Osteocyte (in vitro differentiated cells): Measurements from ENCODE around the gene HOTAIR. TPM values are rescaled to one million over a fixed set of nuclear protein-coding genes. Genes with fewer than 3 reads are reported as not detected.

Experiments used
- DNase-seq: peaks from one replicate; pipeline ENCODE4 v3.0.0; 2021; ENCODE audit warnings: mixed read lengths; ENCODE audit not compliant: unreplicated experiment; ENCODE audit errors: extremely low spot score
- H3K27ac Mint-ChIP-seq: one replicate; pipeline ENCODE4 v1.8.0; 2021; ENCODE audit warnings: mild to moderate bottlenecking, mixed read lengths; ENCODE audit not compliant: unreplicated experiment
- H3K27me3 Mint-ChIP-seq: one replicate; pipeline ENCODE4 v1.8.0; 2021; ENCODE audit warnings: mixed read lengths; ENCODE audit not compliant: unreplicated experiment
- H3K36me3 Mint-ChIP-seq: one replicate; pipeline ENCODE4 v1.8.0; 2021; ENCODE audit warnings: mixed read lengths; ENCODE audit not compliant: unreplicated experiment
- H3K4me1 Mint-ChIP-seq: one replicate; pipeline ENCODE4 v1.8.0; 2021; ENCODE audit warnings: mixed read lengths; ENCODE audit not compliant: unreplicated experiment
- H3K4me3 Mint-ChIP-seq: one replicate; pipeline ENCODE4 v1.8.0; 2021; ENCODE audit warnings: mild to moderate bottlenecking, moderate library complexity, mixed read lengths; ENCODE audit not compliant: unreplicated experiment
- H3K9me3 Mint-ChIP-seq: one replicate; pipeline ENCODE4 v1.8.0; 2021; ENCODE audit warnings: mixed read lengths; ENCODE audit not compliant: unreplicated experiment
- CTCF ChIP-seq: fragments of 200-600 bp; sonication (generic); IDR thresholded peaks from 2 replicates; pipeline ENCODE4 v1.5.0; 2021; ENCODE audit warnings: antibody characterized with exemption, mild to moderate bottlenecking, moderate library complexity
- total RNA-seq: library from RNA; stranded (reverse); gene quantifications from 2 replicates; pipeline ENCODE4 v1.2.1, GENCODE V29; 2021

The HOTAIR gene
- total RNA-seq, 1 donor from 2014 or later, result not detected

GRCh38 chr12:53988541-53989226 lies 13.9 kb upstream of the HOTAIR start:
- Mint-ChIP-seq H3K4me1 (peaks cover 16% of the 10 kb centered on the region), H3K27ac (no peak overlapping the region), H3K9me3 (no peaks in the 10 kb centered on the region), H3K27me3 (peaks cover 95% of the 10 kb centered on the region), H3K4me3 (no peak overlapping the region), H3K36me3 (no peaks in the 10 kb centered on the region)
- TF ChIP-seq CTCF, result no peak
- no peak for DNase-seq

GRCh38 chr12:53987787-53988230 lies 13.1 kb upstream of the HOTAIR start:
- H3K36me3 Mint-ChIP-seq, result no peaks in the 10 kb centered on the region
- no peak overlapping the region for H3K27ac Mint-ChIP-seq
- H3K9me3 Mint-ChIP-seq, result no peaks in the 10 kb centered on the region
- peaks cover 95% of the 10 kb centered on the region for H3K27me3 Mint-ChIP-seq
- DNase-seq, result no peak
- H3K4me1 Mint-ChIP-seq, result peaks cover 16% of the 10 kb centered on the region
- H3K4me3 Mint-ChIP-seq, result no peak overlapping the region
- TF ChIP-seq CTCF, result no peak

- H3K27me3 Mint-ChIP-seq, result peaks cover 95% of the 10 kb centered on the region
- no peak for TF ChIP-seq CTCF
- no peak for DNase-seq
- H3K9me3 Mint-ChIP-seq, result no peaks in the 10 kb centered on the region
- no peak overlapping the region for H3K27ac Mint-ChIP-seq
- H3K4me3 Mint-ChIP-seq, result no peak overlapping the region
- no peaks in the 10 kb centered on the region for H3K36me3 Mint-ChIP-seq
- H3K4me1 Mint-ChIP-seq, result peaks cover 16% of the 10 kb centered on the region
Observed at GRCh38 chr12:53986686-53987483, 12.1 kb upstream of the HOTAIR start.

DNA sequence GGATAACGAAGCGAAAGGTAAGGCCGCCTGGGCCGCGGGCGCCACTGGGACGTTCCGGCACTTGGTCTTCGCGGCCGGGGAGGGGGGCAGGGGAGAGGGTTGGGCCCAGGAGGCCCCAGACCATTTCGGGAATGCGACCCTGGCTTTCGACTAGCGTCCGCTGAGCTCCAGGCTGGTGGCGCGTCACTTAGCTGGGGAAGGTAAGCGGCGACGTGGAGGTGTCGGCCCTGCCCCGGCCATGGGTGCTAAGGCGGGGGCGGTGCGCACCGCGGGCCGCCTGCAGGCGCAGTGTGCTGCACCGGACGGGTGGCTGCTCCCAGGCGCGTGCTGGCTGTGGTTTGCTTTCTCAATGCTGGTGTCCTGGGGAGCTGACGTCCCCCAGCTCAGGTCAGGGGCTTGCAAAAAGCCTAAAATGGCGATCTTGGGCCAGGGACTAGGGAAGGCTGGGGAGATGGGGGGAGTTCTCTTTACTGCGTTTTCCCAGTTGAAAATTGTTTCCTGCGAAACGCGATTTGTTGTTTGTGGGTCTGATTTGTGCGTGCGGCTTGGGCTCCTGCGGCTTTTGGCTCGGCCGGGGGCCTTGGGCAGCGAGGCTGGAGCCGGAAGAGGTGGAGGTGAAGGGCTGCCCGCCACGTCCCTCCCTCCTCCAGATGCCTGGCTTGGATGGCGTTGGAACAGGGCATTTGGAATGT lies 11.4 kb upstream of the HOTAIR start:
- DNase-seq, result no peak
- no peaks in the 10 kb centered on the region for H3K9me3 Mint-ChIP-seq
- no peak for TF ChIP-seq CTCF
- peaks cover 16% of the 10 kb centered on the region for H3K4me1 Mint-ChIP-seq
- H3K4me3 Mint-ChIP-seq, result no peak overlapping the region
- H3K27ac Mint-ChIP-seq, result no peak overlapping the region
- H3K36me3 Mint-ChIP-seq, result no peaks in the 10 kb centered on the region
- peaks cover 95% of the 10 kb centered on the region for H3K27me3 Mint-ChIP-seq

DNA sequence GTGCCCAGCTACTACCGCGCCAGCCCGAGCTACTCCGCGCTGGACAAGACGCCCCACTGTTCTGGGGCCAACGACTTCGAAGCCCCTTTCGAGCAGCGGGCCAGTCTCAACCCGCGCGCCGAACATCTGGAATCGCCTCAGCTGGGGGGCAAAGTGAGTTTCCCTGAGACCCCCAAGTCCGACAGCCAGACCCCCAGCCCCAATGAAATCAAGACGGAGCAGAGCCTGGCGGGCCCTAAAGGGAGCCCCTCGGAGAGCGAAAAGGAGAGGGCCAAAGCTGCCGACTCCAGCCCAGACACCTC lies 10.9 kb upstream of the HOTAIR start:
- H3K9me3 Mint-ChIP-seq, result no peaks in the 10 kb centered on the region
- H3K4me3 Mint-ChIP-seq, result no peak overlapping the region
- peaks cover 95% of the 10 kb centered on the region for H3K27me3 Mint-ChIP-seq
- TF ChIP-seq CTCF, result no peak
- peaks cover 16% of the 10 kb centered on the region for H3K4me1 Mint-ChIP-seq
- no peak overlapping the region for H3K27ac Mint-ChIP-seq
- no peaks in the 10 kb centered on the region for H3K36me3 Mint-ChIP-seq
- DNase-seq, result no peak
